Thymus (tissue), 11 donors: Measurements from ENCODE around the gene ARHGAP23. TPM values are rescaled to one million over a fixed set of nuclear protein-coding genes. Genes with fewer than 3 reads are reported as not detected.

Experiments
- DNase-seq, 9 donors: peaks; one replicate each; pipeline ENCODE4 v3.0.0-alpha.2; 2013; ENCODE audit warnings: low spot score in 9 of 9, low read depth in 6 of 9, missing footprints in 1 of 9
- H3K27ac ChIP-seq, 2 donors: one replicate each; pipeline ENCODE4 v1.5.1; 2013; ENCODE audit warnings: control low read depth in 1 of 2, low read depth in 1 of 2, low read length in 1 of 2, mild to moderate bottlenecking in 1 of 2, moderate library complexity in 1 of 2
- H3K27me3 ChIP-seq, 2 donors: one replicate each; pipeline ENCODE4 v1.5.1; 2013; ENCODE audit warnings: low read length in 1 of 2; ENCODE audit not compliant: control insufficient read depth in 2 of 2, insufficient read depth in 1 of 2
- H3K36me3 ChIP-seq, 2 donors: one replicate each; pipeline ENCODE4 v1.5.1; 2013; ENCODE audit warnings: low read length in 1 of 2, mild to moderate bottlenecking in 1 of 2, moderate library complexity in 1 of 2; ENCODE audit not compliant: control insufficient read depth in 2 of 2, insufficient read depth in 2 of 2
- H3K4me1 ChIP-seq, 2 donors: one replicate each; pipeline ENCODE4 v1.5.1; 2013; ENCODE audit warnings: low read length in 2 of 2; ENCODE audit not compliant: control insufficient read depth in 2 of 2, insufficient read depth in 2 of 2
- H3K4me3 ChIP-seq, 2 donors: one replicate each; pipeline ENCODE4 v1.5.1; 2013; ENCODE audit warnings: low read length in 2 of 2, control low read depth in 1 of 2, mild to moderate bottlenecking in 1 of 2
- H3K9me3 ChIP-seq, 2 donors: one replicate each; pipeline ENCODE4 v1.5.1; 2013; ENCODE audit warnings: low read length in 1 of 2, mild to moderate bottlenecking in 1 of 2; ENCODE audit not compliant: control insufficient read depth in 2 of 2, insufficient read depth in 1 of 2
- WGBS: extraction: QIAGEN DNeasy Blood & Tissue Kit; methylation state at CpG from one replicate; pipeline ENCODE4 v1.1.7; 2013; 5-methylcytosine and 5-hydroxymethylcytosine counted together
- polyA plus RNA-seq: library from polyadenylated mRNA; stranded (reverse); fragments of 200-250 nt; gene quantifications from one replicate; pipeline ENCODE4 v1.2.3, GENCODE V29; 2013
- total RNA-seq: library from RNA; stranded (reverse); fragments of 120-200 nt; gene quantifications from one replicate; pipeline ENCODE4 v1.2.4, GENCODE V29; 2013
- donor health status: healthy.

ARHGAP23 gene
- total and polyA plus RNA-seq, 2 donors: 5.5 to 6.4 TPM

- H3K27ac ChIP-seq: no peak overlapping the region
- DNase-seq: no peak
- H3K9me3 ChIP-seq: no peaks in the 10 kb centered on the region
- WGBS: 87% methylated on average over 9 of the region's 9 CpGs
- H3K27me3 ChIP-seq: peaks cover 0 to 51% of the 10 kb centered on the region in 2 donors
- no peak overlapping the region for H3K4me3 ChIP-seq
- no peaks in the 10 kb centered on the region for H3K36me3 ChIP-seq
- no peaks in the 10 kb centered on the region for H3K4me1 ChIP-seq
Measured at GRCh38 chr17:38533241-38533640, 105.0 kb downstream of the ARHGAP23 start.

GRCh38 chr17:38533866-38534497 lies 105.7 kb downstream of the ARHGAP23 start:
- 85% methylated on average over 13 of the region's 13 CpGs for WGBS
- no peak overlapping the region for H3K4me3 ChIP-seq
- H3K4me1 ChIP-seq: no peaks in the 10 kb centered on the region
- no peaks in the 10 kb centered on the region for H3K9me3 ChIP-seq
- H3K27me3 ChIP-seq: peaks cover 0 to 48% of the 10 kb centered on the region in 2 donors
- no peaks in the 10 kb centered on the region for H3K36me3 ChIP-seq
- DNase-seq: no peak
- no peak overlapping the region for H3K27ac ChIP-seq

- no peaks in the 10 kb centered on the region for H3K36me3 ChIP-seq
- H3K4me1 ChIP-seq: no peaks in the 10 kb centered on the region
- H3K27me3 ChIP-seq: peaks cover 0 to 50% of the 10 kb centered on the region in 2 donors
- no peak for DNase-seq
- no peaks in the 10 kb centered on the region for H3K9me3 ChIP-seq
- 69% methylated on average over 7 of the region's 7 CpGs for WGBS
- H3K4me3 ChIP-seq: no peak overlapping the region
- no peak overlapping the region for H3K27ac ChIP-seq
Measured at GRCh38 chr17:38534498-38534885, 106.2 kb downstream of the ARHGAP23 start.

GRCh38 chr17:38535886-38536285 lies 107.6 kb downstream of the ARHGAP23 start:
- peaks cover 0 to 45% of the 10 kb centered on the region in 2 donors for H3K27me3 ChIP-seq
- no peak for DNase-seq
- no peaks in the 10 kb centered on the region for H3K9me3 ChIP-seq
- H3K36me3 ChIP-seq: no peaks in the 10 kb centered on the region
- H3K27ac ChIP-seq: no peak overlapping the region
- no peaks in the 10 kb centered on the region for H3K4me1 ChIP-seq
- WGBS: 93% methylated on average over 8 of the region's 8 CpGs
- no peak overlapping the region for H3K4me3 ChIP-seq

- peaks cover 0 to 46% of the 10 kb centered on the region in 2 donors for H3K27me3 ChIP-seq
Measured at GRCh38 chr17:38536661-38537060, 108.4 kb downstream of the ARHGAP23 start.

GRCh38 chr17:38538906-38539305 lies 110.6 kb downstream of the ARHGAP23 start:
- no peak overlapping the region for H3K27ac ChIP-seq
- WGBS: 97% methylated on average over 9 of the region's 9 CpGs
- H3K9me3 ChIP-seq: no peaks in the 10 kb centered on the region
- H3K4me3 ChIP-seq: no peak overlapping the region
- peaks cover 0 to 37% of the 10 kb centered on the region in 2 donors for H3K27me3 ChIP-seq
- DNase-seq: no peak
- H3K36me3 ChIP-seq: no peaks in the 10 kb centered on the region
- no peaks in the 10 kb centered on the region for H3K4me1 ChIP-seq

More at GRCh38 chr17:38536661-38537060, 108.4 kb downstream of the ARHGAP23 start:
- H3K36me3 ChIP-seq: no peaks in the 10 kb centered on the region
- H3K27ac ChIP-seq: no peak overlapping the region
- no peak overlapping the region for H3K4me3 ChIP-seq
- no peaks in the 10 kb centered on the region for H3K4me1 ChIP-seq
- WGBS: 97% methylated on average over 4 of the region's 4 CpGs
- no peak for DNase-seq
- H3K9me3 ChIP-seq: no peaks in the 10 kb centered on the region

GRCh38 chr17:38539386-38539785 lies 111.1 kb downstream of the ARHGAP23 start:
- Histone ChIP-seq H3K36me3 (no peaks in the 10 kb centered on the region), H3K4me3 (no peak overlapping the region), H3K4me1 (no peaks in the 10 kb centered on the region), H3K27ac (no peak overlapping the region), H3K27me3 (peaks cover 0 to 34% of the 10 kb centered on the region in 2 donors), H3K9me3 (no peaks in the 10 kb centered on the region)
- DNase-seq: no peak
- 92% methylated on average over 8 of the region's 8 CpGs for WGBS

GRCh38 chr17:38540514-38541045 lies 112.3 kb downstream of the ARHGAP23 start:
- no peaks in the 10 kb centered on the region for H3K36me3 ChIP-seq
- peaks cover 0 to 30% of the 10 kb centered on the region in 2 donors for H3K27me3 ChIP-seq
- no peak overlapping the region for H3K4me3 ChIP-seq
- DNase-seq: no peak
- H3K4me1 ChIP-seq: no peaks in the 10 kb centered on the region
- 91% methylated on average over 11 of the region's 11 CpGs for WGBS
- no peak overlapping the region for H3K27ac ChIP-seq
- H3K9me3 ChIP-seq: no peaks in the 10 kb centered on the region

GRCh38 chr17:38541281-38541680 lies 113.0 kb downstream of the ARHGAP23 start:
- 89% methylated on average over 11 of the region's 11 CpGs for whole genome bisulfite sequencing
- peaks cover 0 to 24% of the 10 kb centered on the region in 2 donors for H3K27me3 ChIP-seq

More at GRCh38 chr17:38541281-38541680, 113.0 kb downstream of the ARHGAP23 start:
- Histone ChIP-seq H3K4me3 (no peak overlapping the region), H3K27ac (no peak overlapping the region), H3K4me1 (no peaks in the 10 kb centered on the region), H3K36me3 (no peaks in the 10 kb centered on the region), H3K9me3 (no peaks in the 10 kb centered on the region)
- DNase-seq: no peak
